Activated CD4-positive, CD25-positive, alpha-beta regulatory T cell treated with anti-CD3 and anti-CD28 coated beads, Interleukin-2, amount 50 U/mL, for 16 hours (primary cell): ENCODE results near the gene MRFAP1L1.
A peak's percentile ranks its signal among the peaks of the same experiment; 100 is the strongest.
"Not testable (repeated sequence)": the region's sequence is repeated elsewhere in the genome, so short reads cannot be mapped to it uniquely, and the experiment has no call there.

Experiments
- DNase-seq: peaks from one replicate; pipeline ENCODE4 v3.0.0-alpha.2; 2020; ENCODE audit warnings: low read depth, low spot score

Gene MRFAP1L1

DNA sequence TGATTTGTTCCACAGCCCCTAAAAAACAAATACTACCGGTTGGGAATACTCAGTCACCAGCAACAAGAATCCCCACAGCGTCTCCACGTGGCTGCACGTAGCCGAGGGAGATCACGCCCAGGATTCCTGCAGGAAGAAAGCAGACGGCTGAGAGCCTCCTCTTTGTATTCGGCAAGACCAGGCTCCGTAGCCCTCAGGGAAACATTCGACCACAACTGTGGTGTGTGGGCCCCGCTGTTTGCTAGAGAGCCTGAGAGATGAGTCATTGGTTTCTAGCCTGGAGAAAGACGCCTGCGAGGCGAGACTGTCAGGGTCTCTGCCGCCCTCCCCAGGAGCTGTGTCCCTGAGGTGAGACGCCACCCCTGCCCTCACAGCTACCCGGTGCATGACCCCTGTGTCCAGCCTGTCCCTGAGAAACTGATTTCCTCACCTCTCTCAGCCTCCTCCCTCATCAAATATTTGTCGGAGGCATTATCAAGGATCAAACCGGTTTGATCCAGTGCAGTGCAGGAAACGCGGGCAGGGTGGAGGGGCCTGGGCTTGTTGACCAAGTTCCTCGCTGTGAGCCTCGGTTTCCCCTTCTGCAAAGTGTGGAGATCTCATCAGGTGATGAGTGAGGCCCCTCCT lies 20.7 kb downstream of the MRFAP1L1 start:
- DNase-seq, result peak; percentile 46

DNA sequence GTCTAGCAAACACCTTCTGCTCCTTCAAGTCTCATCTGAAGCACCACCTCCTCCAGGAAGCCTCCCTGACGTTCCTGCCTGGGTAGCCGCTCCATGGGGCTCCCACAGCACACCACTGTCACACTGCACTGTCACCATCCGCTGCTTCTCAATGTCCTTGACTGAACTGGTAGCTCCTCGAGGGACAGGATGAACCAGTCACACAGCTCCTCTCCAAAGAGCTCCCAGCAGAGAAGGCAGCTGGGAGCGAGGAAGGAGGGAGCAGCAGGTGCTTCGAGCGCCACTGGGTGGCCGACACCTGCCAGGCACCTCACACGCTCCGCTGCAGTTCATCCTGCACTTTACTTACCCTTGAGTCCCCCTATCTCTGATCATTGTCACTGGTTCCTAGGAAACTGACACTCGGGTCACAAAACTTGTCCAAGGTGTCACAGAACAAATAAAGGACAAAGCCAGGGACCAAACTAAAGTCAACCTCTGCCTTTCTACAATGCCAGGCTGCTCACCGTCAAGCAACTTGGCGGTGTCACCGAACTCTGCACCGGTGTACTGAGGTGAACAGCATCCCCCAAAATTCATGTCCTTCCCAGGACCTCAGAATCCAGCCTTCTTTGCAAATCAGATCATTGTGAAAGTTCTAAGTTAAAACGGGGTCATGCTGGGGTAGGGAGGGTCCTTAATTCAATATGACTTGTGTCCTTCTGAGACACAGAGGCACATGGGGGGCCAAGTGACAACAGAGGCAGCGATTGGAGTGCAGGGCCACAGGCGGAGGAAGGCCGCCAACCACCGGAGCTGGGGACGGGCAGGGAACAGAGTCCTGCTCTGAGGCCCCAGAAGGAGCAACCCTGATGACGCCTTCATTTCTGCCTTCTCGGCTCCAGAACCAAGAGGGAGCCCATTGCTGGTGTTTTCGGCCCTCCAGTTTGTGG lies 21.5 kb downstream of the MRFAP1L1 start:
- DNase-seq, result no peak

DNA sequence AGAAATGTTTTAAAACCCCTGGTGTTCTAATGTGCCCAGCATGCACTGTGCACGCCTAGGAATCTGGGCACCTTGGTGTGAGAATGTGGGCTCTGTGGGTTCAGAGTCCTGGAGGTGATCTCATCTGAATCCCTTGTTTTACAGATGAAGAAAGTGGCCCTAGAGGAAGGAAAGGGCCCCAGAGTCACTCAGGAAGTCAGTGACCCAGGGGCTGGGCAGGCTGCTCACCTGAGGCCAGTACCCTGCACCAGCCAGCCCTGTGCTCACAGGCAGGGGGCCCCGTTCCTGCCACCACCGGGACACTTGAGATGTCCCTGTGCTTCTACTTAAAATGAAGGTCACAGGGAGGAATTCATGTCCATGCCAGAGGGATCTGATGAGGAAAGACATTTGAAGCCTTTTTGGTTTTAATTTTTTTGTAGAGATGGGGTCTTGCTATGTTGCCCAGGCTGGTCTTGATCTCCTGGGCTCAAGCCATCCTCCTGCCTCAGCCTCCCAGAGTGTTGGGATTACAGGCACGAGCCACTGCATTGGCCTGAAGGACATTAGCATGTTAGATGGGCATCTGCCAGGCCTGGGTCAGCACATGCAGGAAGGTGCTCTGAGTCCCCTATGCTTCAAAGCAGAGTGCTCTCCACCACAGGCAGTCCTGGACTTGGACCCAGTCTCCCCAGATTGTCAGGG lies 23.4 kb downstream of the MRFAP1L1 start:
- no peak for DNase-seq

DNA sequence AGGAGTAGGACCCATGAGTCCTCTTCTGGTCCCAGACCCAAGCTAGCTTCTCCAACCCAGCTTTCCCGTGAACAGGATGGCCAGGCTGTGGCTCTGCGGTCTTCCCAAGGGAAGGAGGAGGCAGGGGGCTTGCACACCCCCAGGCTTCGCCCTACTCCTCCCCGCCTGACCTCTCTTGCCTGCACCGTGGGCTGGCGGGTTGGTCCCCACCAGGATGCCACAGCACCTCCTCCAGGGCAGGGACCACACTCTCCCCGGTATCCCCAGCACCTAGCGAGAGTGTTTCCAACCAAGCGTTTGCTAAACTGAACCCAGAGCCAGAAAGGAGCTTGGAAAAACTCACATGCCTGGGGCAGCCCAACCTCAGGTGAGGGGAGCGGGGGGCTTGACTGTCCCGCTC lies 25.0 kb downstream of the MRFAP1L1 start:
- no peak for DNase-seq

DNA sequence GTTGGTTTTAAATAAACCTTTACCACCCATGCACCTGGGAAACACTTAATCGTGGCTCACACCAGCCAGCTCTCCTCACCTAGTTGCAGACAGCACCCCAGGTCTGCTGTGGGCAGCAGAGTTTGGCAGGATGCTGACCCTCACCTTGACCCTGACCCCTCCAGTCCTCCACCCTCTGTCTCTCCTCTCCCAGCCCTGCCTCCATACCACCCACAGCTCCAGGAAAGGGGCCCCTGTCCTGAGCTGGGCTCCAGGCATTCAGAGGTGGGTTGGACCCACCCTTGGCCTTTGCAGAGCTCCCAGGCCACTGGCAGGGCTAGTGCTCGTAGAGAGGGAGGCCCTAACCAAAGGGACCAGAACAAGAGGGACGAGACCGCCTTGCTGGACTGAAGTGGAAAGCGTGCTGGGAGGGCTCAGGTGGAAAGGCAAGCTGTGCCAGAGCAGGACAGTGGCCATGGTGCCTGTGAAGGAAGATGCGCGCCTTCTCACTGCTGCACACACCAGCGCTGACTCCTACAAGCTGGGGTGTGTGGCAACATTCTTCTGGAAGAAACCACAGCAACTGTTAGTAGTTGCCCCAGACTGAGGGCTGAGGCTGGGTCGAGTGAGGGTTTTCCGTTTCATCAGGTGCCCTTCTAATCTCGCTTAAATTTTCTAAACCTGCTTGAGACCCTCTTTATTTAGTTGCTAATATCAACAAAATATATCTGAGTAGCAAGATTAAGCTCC lies 26.6 kb downstream of the MRFAP1L1 start:
- DNase-seq, result no peak

DNA sequence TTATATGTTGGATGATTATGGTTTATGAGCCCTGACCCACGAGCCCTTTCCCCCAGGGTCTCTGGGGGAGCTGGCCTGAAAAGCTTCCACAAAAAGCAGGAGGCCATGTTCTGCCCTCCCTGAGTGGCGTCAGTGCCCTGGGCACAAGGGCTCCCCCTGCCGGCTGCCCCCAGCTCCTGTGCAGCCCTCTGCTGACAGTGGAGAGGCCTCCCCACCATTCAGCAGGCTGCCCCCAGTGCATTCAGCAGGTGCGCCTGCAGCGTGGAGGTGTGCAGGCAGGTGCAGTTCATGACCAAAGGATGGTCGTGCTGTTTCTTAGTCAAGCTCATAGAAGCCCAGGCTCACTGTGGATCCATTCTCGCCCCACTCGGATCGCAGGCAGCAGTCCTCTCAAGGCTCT lies 28.5 kb downstream of the MRFAP1L1 start:
- DNase-seq, result no peak

DNA sequence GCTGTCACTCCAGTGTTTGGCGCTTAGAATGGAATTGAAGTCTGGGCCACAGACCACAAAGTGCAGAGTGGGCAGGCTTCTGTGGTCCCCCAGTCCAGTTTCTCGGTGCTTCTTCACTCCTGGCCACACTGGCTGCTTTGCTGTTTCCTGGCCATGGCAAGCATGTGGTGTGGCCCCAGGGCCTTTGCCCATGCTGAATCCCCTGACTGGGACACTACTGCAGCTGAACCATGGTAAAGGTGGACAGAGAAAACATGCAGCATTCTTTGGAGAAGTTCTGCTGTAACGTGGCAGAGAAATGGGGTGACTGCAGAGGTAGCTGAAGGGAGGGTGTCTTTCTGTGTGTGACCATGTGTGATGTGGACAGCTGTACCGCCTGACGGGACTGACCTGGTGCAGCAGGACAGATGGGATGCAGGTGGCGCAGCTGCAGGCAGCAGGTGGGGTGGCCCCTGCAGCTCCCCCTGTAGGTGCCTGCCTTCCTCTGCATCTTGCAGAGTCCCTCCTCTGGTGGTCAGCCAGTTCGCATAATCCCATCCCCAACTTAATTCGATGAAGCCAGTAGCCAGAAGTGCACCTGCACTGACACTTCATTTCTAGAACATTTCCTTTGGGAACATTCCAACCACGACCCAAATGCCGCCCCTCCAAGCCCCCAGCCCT lies 29.2 kb downstream of the MRFAP1L1 start:
- DNase-seq, result no peak

DNA sequence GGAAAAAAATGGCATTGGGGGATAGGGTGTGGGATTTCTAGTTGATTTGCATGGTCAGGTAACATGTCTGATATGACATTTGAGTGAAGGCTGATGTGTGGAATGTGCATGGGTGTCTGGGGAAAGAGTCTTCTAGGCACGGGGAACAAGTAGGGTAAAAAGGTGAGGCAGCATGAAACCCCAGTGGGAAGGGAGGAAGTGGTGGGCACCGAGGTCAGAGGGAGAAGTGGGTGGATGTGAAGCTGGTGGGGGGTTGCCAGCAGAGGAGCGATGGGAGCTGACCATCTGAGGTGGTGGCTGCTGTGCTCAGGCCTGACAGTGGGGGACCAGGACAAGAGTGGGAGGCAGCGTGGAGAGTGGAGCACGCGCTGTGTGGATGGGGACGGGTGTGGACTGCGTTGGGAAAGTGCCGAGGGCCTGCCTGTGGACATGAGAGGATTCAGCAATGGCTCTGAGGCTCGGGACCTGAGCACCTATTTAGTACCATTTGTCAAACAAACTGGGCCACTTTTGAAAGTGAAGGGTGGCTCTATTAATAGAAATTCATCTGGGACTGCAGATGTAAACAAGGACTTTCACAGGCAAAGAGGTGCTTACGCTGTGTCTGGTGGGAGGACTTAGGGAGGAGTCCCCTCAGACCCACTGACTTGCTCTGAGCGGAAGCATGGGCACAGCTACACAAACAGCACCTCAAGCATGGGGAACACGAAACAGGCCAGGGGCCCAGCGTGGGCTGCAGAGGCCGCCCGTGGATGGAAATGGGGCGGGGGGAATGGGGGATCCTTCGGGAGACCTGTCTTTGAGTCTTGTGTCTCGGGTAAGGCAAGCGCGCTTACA lies 32.7 kb downstream of the MRFAP1L1 start:
- DNase-seq, result no peak

DNA sequence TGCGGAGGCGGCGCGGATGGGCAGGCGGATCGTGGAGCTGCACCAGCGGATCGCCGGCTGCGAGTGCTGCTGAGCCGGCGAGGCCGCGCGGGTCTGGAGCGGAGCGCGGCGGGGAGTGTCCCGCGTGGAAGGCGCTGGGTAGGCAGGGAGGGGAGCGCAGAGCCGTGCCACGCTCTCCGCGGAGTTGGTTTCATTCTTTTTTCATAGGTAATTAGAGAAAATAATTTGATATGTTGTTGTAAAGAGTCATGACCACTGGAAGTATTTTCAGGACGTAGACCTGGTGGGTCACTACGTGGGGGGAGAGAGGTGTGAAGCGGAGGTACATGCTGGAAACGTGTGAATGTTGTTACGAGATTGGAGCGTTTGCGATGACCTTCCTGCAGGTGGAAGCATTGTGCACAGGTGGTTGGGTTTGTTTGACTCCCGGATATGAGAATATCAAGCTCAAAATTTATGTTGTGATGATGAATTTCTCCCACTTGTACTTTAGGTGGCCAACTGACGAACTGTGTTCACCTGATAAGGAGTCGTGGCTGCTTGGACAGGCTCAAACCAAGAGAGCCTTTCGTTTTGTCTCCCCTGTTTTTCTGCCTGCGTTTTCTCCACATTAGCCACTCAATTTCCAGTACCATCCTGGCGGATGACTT lies 35.0 kb downstream of the MRFAP1L1 start:
- peak; percentile 53 for DNase-seq

DNA sequence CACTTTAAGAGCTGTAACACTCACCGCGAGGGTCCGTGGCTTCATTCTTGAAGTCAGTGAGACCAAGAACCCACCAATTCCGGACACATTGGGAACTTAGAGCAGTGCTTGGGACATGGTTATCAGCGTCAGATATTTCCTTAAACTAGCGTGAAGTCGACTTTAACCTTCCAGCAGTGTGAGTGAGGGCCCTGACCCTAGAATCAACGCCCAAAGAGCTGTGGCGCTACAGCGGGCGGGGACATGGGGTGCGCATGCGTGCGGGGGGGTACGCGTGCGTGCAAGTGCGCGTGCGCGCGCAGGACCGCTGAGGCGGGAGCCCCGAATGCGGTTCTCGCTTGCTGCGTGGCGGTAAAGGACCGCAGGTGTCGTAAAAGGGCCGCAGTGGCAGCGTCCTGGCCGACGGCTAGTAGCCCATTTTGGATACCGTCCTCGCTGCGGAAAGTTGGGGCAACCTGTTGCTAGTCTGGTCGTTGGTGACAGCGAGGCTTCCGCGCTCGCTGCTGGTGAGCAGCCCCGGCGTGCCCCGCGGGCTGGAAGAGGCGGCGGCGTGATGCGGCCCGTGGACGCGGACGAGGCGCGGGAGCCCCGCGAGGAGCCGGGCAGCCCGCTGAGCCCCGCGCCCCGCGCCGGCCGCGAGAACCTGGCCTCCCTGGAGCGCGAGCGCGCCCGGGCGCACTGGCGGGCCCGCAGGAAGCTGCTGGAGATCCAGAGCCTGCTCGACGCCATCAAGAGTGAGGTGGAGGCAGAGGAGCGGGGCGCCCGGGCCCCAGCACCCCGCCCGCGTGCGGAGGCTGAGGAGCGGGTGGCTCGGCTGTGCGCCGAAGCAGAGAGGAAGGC lies 35.8 kb downstream of the MRFAP1L1 start:
- DNase-seq, result peak; percentile 89

DNA sequence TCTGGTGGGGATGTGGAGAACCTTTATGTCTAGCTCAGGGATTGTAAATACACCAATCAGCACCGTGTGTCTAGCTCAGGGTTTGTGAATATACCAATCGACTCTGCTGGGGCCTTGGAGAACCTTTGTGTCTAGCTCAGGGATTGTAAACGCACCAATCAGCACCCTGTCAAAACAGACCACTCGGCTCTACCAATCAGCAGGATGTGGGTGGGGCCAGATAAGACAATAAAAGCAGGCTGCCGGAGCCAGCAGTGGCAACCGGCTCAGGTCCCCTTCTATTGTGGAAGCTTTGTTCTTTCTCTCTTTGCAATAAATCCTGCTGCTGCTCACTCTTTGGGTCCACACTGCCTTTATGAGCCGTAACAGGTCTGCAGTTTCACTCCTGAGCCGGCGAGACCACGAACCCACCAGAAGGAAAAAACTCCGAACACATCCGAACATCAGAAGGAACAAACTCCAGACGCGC lies 36.4 kb downstream of the MRFAP1L1 start:
- not testable (repeated sequence) for DNase-seq

DNA sequence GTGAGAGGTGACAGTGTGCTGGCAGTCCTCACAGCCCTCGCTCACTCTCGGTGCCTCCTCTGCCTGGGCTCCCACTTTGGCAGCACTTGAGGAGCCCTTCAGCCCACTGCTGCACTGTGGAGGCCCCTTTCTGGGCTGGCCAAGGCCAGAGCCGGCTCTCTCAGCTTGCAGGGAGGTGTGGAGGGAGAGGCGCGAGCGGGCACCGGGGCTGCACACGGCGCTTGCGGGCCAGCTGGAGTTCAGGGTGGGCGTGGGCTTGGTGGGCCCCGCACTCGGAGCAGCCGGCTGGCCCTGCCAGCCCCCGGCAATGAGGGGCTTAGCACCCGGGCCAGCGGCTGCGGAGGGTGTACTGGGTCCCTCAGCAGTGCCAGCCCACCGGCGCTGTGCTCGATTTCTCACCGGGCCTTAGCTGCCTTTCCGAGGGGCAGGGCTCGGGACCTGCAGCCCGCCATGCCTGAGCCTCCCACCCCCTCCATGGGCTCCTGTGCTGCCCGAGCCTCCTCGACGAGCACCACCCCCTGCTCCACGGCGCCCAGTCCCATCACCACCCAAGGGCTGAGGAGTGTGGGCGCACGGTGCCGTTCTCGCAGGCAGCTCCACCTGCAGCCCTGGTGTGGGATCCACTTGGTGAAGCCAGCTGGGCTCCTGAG lies 37.0 kb downstream of the MRFAP1L1 start:
- not testable (repeated sequence) for DNase-seq

DNA sequence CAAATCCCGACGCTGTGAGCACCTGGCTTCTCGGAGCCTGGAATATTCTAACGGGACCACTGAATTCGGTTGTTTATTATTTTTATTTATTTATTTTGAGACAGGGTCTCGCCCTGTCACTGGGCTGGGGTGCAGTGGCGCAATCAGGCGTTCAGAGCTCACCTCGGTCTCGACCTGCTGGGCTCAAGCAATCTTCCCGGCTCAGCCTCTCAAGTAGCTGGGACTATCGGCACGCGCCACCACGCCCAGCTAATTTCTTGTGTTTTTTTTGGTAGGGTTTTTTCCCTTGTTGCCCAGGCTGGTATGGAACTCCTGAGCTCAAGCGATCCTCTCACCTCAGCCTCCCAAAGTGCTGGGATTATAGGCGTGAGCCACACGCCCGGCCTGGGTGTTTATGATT lies 37.5 kb downstream of the MRFAP1L1 start:
- DNase-seq, result no peak

DNA sequence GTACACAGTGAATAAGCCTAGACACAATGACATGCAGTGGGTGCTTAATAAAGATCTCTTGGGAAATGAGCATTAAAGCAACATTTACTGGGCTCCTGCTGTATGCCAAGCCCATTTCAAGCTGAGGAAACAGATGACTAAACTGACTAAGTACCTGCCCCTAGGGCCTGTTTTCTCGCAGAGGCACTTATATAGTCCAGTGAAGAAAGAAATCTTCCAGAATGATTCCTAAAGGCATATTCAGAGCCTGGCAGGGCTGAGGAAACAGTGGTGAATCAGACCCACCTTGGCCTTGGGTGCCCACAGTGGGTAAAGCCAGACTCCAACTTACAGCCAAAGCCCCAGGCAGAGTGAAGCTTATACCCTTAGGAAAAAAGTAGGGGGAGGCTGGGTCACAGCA lies 38.0 kb downstream of the MRFAP1L1 start:
- DNase-seq, result no peak

DNA sequence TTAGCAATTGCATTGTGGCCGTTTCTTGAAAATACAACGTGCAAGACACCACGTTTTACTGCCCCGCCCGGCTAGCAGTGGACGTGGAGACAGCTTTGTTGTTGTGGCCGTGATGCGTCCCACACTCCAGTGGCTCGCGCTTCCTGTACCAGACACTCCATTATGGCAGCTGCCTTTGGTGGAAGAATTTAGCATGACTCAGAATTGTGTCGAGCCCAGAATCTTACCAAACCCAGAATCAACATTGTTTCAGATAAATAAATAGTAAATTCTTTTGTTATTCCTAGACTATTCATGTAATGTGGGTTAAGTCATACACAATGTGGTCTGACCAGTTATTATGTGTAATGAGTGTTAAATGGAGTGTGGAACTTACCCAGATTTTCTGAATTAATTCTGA lies 41.3 kb downstream of the MRFAP1L1 start:
- no peak for DNase-seq

DNA sequence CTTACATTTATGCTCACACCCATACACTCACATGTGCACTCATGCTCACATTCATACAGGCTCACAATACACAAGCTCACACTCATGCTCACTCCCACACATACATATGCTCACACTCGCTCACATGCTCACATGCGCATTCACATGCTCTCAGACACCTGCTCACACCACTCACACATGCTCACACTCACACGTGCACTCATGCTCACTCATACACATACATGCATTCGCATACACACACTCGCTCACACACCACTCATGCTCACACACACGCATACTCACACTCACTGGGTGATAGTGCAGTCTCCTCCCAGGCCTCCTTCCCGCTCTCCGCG lies 44.4 kb downstream of the MRFAP1L1 start:
- DNase-seq, result no peak

DNA sequence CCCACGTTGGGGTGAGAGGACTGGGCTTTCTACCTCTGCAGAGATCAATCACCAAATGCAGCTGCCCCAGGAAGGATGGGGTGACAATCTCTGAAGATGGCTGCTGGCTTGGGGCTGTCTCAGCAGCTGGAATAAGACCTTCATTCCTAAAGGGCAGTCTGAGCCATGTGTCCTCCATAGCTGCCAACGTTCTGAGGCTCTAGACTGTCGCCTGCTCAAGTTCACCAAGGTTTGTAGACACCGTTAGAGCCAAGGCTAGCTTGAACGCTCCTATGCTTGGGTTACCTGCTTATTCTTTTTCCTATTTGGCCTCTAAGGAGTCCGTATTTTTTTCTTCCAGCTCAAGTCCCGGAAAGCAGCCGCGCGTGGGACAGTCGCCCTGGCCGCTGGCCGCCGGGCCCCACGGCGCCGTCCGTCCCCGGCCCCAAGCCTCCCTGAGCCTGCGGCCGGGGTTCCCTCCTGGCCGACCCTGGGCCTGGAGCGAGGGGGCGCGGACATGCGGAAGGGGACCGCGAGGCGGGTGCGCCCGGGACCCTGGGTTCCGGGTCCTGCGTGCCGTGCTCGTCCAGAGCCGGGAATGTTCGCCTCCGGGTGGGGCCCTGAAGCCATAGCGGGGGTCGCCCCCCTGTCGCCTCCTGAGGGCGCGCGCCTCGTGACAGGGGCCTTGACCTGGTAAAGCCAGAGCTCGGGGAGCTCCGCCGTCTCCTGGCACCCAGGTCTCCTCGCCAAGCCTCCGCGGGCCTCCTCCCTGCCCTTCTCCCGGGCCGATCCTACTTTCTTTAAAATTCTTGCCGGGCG lies 45.9 kb downstream of the MRFAP1L1 start:
- no peak for DNase-seq

DNA sequence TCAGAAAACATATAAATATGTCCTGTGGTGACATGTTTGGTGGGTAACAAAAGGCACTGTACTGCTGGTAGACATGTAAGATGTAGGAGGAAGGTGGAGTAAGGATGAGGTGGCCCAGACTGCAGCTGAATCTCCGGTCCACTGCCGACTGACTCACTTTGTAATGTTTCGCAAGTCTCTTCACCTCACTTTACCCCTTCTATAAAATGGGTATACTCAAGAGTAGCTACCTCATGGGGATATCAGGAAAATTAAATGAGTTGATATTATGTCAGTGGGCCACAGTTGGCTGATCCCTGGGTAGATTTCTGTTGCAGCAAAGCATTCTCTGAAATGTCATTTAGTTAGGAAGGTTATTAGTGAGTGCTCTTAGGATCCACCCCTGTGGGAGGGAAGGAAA lies 47.1 kb downstream of the MRFAP1L1 start:
- DNase-seq, result no peak
